DND-41 (cell line): Measurements from ENCODE around the gene SYT1.

Experiments
- EZH2 ChIP-seq: IDR thresholded peaks from 3 replicates; pipeline ENCODE4 v1.6.1; 2012; ENCODE audit warnings: borderline replicate concordance, low read depth, mild to moderate bottlenecking, moderate library complexity, low read length, inconsistent platforms; ENCODE audit not compliant: severe bottlenecking
- TF ChIP-seq, protein P1 (sequence below): IDR thresholded peaks from 2 replicates; pipeline ENCODE4 v1.5.1; 2012; ENCODE audit warnings: borderline replicate concordance, low read length, moderate library complexity, mild to moderate bottlenecking; ENCODE audit not compliant: poor library complexity, severe bottlenecking; ENCODE audit errors: extremely low read depth

DNA sequence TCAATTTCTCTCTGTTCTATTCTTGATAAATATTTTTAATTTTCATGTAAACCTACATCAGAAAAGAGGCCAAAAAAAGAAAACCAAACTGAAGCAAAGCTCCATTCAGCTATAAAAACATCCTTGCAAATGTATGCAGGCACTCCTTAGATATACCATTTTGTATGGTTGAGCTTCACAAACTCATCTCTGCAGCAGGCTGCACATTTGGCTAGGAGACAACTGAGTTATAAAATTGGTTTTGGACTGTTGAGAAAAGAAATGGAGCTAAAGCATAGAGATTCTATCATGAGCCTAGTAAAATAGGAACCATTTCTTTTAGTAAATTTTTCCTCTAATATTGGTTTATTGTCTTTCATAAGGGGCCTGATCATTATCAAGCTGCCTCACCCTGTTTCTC, 156.4 kb downstream of the SYT1 start:
- TF ChIP-seq, protein P1, sequence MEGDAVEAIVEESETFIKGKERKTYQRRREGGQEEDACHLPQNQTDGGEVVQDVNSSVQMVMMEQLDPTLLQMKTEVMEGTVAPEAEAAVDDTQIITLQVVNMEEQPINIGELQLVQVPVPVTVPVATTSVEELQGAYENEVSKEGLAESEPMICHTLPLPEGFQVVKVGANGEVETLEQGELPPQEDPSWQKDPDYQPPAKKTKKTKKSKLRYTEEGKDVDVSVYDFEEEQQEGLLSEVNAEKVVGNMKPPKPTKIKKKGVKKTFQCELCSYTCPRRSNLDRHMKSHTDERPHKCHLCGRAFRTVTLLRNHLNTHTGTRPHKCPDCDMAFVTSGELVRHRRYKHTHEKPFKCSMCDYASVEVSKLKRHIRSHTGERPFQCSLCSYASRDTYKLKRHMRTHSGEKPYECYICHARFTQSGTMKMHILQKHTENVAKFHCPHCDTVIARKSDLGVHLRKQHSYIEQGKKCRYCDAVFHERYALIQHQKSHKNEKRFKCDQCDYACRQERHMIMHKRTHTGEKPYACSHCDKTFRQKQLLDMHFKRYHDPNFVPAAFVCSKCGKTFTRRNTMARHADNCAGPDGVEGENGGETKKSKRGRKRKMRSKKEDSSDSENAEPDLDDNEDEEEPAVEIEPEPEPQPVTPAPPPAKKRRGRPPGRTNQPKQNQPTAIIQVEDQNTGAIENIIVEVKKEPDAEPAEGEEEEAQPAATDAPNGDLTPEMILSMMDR = no peak
- TF ChIP-seq EZH2 = no peak
